Stimulated activated CD4-positive, alpha-beta T cell treated with anti-CD3 and anti-CD28 coated beads, Interleukin-1b, Interleukin-23, amount 100 ng/mL, for 24 hours (primary cell): Measurements from ENCODE around the gene INAVA.

Experiments used
- DNase-seq, 4 experiments: peaks; one replicate each; pipeline ENCODE4 v3.0.0-alpha.2; 2020; ENCODE audit warnings: low read depth in 4 of 4, low spot score in 1 of 4

INAVA gene, protein sequence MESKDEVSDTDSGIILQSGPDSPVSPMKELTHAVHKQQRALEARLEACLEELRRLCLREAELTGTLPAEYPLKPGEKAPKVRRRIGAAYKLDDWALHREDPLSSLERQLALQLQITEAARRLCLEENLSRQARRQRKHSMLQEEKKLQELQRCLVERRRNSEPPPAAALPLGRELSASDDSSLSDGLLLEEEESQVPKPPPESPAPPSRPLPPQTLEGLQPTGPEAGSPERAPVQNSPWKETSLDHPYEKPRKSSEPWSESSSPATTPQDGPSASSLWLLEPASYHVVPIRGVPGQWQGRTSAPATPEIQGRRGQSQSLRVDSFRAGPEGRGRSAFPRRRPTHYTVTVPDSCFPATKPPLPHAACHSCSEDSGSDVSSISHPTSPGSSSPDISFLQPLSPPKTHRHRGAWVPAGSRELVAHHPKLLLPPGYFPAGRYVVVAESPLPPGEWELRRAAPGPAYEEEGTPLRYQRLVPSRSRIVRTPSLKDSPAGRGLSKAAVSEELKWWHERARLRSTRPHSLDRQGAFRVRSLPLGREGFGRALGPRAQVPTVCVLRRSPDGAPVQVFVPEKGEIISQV

DNA sequence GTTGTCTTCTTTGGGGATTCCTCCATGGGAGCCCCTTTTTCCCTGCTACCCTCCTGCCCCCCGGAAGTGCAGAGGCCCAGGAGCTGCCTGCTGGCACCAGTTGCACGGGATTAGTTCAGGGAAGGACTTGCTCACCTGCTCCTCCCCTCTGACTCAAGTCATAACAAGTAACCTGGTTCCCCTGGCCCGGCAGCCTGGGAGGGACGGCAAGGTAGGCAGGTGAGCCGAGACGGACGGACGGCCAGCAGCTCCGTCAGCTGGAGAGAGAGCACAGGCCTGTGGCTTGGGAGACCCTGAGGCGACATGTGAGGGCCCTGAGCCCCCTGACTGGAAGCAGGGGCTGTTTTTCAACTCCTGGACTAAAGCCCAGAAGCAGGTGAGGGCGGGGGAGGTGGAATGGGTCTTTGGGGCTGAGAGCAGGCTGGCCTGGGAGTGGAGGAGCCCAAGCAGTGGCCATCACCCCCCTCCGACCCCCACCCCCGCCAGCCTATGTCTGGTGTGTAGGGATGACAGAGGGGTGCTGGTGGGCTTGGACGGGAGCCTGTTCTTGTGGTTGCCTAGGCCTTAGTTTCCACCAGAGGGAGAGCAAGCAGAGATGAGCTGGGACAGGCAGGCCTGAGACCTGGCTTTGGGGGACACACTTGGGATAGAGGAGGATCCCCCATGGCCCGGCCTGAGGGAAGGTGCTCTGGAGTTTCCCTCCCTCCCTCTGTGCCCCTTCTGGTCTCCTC, at the start of gene INAVA:
Gene INAVA, plus strand, starts transcription at position 189 of the 731 bp plus-strand sequence. CDS start 3,501 bp downstream, outside the sequence.
- DNase-seq = no peak

DNA sequence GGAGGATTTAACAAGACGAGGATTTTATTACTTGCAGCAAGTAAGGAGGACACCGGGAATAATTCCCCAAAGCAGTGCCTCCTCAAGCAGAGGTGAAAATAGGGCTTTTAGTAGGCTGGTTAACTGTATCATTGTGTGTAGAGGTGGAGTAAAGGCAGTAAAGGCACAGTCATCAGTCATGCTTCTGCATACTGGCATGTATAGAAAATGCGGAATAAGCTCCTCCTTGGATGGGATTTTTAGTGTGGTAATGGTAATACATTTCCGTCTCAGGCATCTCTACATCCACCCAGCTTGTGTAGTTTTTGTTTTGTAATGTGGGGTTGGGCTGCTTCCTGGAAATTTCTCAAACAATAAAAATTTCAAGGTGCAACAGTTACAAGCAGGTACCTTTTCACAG, 49.3 kb upstream of the INAVA start:
- DNase-seq = no peak

DNA sequence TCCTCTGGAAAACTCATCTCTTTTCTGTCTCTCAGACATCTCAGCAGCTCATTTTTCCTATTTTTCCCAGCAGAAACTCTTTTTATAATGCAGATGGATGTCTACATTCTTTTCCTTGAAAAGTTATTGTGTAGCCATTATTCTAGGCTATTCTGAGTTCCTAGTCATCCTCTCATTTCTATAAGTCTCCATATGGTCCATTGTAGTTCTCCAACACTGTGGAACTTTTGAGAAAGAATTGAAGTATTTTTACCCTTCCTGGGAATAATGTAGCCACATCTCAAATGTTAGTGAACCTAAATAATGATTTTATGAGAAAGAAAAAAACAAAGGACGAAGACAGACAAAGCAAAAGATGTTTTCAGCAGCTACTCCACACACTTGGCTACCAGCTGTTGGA, 48.3 kb upstream of the INAVA start:
- DNase-seq = no peak

DNA sequence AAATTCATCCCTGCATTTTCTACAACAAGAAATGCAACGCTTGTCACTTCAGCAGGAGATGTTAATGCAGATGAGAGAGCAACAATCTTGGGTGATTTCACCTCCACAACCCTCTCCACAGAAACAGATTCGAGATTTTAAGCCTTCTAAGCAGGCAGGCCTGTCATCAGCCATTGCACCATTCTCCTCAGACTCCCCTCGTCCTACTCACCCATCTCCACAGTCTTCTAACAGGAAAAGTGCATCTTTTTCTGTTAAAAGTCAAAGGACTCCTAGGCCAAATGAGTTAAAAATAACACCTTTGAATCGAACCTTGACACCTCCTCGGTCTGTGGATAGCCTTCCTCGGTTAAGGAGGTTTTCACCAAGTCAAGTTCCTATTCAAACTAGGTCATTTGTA, 45.3 kb upstream of the INAVA start:
- DNase-seq = no peak

DNA sequence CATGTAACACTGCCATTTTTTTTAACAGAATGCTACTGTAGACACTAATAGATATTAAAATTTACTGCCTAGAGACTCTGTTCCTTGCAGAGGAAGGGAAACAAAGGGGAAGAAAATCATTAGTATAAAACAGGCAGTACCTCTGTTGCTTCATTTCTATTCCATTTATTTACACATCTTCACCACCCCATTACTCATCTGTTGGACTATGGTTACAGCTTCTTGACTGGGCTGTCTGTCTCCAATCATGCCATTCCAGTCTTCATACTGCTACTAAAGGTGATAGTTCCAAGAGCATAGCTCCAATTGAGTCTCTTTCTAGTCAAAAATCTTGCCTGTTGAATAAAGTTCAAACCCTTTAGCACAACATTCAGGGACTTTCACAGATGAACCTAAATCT, 44.1 kb upstream of the INAVA start:
- DNase-seq = no peak

DNA sequence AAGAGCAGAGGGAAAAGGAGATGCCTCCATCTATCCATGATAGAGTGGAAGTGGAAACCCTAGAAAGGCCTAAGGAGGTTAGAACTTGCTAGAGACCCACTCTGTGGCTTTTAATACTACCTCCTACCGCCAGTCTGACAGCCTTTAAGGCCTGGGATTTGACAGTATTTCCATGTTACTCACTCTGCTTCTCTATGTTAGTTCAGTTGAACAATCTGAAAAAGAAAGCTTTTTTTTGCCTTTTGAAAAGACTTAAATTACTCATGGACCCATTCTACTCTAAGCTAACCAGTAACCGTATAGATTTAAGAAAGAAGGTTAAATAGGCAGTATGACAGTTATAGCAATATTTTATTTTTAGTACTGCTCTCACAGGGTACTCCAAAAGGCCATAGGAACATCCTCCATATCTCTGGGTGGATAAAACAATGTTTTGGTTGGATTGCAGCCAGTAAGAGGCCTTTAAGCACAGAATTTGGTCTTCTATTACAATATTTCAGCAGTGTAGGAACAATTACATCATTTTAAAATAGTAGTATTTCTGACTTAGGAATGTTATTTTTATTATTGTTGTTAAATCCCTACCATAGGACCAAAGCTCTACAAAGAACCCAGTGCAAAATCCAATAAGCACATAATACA, 37.9 kb upstream of the INAVA start:
- no peak for DNase-seq

DNA sequence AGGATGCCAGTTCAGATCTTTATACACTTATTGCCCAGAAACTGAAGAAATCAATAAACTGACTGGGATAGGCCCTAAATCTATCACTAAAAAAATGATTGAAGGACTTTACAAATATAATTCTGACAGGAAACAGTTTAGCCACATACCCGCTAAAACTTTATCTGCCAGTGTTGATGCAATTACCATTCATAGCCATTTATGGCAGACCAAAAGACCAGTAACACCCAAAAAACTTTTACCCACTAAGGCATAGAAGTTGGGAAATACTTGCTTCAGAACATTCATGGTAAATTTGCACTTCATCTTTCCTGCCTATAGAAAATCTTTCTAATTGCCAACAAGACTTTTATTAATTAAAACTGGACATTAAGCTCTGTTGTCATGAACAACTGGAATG, 36.9 kb upstream of the INAVA start:
- no peak for DNase-seq

DNA sequence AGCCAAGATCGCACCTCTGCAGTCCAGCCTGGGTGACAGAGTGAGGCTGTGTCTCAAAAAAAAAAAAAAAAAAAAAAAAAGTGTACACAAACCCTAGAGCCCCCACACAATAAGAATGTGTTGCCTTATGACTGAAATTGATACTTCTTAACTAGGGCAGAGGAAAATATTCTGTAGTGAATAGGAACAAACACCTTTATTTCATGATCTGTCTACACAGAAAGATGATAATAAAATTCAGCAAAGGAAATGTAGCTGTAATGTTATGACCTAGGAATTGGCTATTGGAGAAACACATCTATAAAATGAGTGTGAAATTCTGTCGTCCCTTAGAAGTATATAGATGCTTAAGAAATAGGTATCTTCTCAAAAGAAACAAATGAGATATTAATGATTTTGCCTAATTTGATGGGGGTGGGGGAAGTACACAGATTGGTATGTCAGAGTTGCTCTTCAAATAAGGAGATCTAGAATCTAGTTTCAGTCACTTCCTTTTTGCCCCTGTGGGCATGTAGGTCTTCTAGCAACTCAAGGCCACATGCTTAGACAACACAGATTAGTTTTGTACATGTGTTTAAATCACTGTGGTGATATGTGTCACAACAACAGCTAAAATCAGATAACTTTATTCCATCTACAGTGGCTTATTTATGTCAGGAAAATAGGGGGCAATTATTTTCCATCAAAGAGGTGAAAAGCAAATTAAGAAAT, 32.6 kb upstream of the INAVA start:
- DNase-seq = no peak

DNA sequence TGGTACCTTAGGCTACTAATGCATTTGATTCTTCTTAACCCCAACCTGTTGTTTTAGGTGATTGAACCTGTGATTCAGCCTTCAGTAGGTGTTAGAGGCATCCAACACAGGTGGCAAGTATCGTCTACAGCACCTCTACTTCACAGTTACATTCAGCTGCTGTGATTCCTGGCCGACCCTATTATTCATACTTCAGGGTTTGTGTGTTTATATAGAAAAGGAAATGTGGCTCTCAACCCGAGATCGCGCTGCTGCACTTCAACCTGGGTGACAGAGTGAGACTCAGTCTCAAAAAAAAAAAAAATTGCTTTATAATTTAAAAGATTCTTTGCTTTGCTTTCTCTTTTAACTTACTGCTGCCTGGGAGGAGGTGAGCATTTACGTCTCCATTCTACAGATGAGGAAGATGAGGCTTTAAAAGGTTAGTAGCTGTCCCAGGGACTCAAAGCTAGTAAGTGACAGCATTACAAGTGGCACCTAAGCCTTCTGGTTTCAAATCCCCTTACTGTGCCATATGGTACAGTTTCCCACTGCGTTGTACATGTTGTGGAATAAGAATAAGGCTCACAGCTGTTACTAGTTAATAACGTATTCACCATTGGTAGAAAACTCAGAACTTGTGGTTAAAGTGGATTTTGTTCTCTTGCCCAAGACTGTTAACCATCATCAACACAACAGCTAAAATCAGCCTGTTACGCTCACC, 31.8 kb upstream of the INAVA start:
- DNase-seq = no peak

DNA sequence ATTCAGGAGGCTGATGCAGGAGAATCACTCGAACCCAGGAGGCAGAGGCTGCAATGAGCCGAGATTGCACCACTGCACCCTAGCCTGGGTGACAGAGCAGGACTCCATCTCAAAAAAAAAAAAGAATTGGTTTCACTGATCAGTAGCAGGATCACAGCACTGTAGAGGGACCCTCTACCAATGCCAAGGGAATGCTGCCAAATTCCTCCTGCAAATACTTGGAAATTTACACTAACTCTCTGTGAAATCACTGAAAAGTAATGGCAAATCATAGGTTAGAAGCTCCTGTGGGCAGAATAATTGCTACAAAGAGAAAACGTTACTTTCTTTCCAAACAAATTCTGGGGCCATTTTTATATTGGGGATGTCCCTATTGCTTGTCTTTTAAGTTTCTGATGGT, 28.6 kb upstream of the INAVA start:
- DNase-seq = no peak

DNA sequence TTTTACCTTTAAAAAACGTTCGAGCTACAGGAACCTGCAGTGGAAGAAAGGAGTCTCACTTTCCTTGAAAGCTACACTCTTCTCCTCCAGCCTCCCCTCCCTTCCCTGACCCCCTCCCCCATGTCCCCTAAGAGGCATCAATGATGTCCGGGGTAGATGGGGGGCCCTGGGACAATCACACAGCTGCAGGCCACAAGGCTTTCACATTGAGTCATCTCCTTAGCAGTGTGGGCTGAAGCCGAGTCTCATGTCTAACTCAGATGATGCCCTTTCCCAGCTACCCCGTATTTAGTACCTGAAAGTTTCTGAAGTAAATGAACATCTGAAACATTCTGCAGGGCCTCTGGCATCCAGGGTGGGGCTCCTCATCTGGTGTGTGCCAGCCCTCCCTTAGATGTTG, 28.2 kb upstream of the INAVA start:
- peak in 1 of 4 experiments; percentile 57 for DNase-seq

DNA sequence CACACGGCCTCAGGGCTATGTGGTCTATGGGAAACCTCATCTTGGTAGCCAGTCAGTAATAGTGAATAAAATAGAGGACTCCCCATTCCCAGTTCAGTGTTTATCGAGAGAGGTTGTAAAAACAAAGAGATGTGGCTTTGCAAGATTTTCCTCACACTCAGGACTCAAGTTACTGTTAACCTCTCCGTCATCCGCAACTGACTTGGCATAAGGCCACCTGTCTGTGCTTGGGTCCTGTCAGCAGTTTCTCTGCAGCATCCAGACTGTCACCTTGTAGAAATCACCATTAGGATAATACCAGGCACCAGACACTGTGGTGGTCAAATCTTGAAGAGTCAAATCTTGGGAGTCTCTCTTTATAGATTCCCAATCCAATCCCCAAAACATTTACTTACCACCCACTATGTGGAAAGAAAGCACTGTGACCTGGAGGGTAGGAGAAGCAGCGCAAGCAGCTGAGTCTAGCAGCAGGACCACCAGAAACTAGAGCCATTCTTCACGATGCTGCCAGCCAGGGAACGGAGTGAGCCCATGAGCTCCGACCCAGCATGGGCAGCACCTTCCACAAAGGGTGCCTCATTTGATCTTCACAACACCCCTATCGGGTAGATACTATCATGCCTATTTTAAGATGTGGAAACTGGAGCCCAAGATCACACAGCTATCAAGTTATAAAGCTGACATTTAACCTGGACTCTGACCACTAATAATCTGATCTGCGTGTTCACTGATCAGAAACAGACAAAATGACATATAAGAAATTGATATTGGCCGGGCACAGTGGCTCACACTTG, 27.5 kb upstream of the INAVA start:
- DNase-seq = no peak

DNA sequence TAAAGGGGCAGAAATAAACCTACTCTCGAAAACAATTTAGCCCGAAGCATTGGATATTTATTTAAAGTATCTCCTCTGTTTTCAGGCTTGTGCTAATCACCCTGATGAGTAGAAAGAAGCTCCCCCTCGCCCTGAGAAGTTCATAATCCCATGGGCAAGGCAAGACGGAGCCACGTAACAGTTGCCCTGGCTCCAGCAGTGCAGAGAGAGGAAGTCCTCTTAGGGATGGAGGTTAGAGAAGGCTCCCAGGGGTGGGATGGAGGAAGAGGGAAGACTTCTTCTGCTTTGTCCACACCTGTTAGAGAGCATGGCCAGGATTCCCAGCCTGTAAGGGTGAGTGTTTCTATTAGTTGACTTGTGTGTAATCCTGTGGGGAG, 25.3 kb upstream of the INAVA start:
- DNase-seq = no peak

DNA sequence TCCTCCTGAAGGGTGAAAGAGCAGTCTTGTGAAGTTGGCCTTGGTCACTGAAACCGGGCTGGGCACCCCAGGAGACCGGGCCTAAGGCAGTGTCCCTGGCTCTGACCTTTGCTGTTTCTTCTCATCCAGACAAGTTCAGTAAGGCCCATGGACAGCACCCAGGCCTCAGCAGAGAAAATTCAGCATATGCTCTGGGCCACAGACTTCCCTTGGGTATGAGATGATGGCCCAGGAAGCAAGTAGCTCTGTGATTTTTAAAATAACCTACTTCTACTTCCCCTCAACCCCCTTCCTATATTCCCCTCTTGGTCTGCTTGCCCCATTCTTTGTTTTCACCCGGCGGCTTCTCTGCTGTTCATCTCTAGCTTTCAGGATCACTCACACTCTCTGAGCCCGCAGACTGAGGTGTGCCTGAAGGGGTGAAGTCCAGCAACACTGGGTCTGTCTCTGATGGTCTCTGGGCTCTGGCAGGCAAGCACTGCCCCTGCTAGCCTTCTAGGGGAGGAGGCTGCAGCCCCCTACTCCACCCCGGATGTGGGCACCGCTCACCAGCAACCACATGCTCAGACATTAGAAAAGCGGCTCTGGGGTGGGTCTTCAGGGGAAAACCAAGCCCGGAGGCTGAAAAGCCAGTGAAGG, 24.8 kb upstream of the INAVA start:
- no peak for DNase-seq

DNA sequence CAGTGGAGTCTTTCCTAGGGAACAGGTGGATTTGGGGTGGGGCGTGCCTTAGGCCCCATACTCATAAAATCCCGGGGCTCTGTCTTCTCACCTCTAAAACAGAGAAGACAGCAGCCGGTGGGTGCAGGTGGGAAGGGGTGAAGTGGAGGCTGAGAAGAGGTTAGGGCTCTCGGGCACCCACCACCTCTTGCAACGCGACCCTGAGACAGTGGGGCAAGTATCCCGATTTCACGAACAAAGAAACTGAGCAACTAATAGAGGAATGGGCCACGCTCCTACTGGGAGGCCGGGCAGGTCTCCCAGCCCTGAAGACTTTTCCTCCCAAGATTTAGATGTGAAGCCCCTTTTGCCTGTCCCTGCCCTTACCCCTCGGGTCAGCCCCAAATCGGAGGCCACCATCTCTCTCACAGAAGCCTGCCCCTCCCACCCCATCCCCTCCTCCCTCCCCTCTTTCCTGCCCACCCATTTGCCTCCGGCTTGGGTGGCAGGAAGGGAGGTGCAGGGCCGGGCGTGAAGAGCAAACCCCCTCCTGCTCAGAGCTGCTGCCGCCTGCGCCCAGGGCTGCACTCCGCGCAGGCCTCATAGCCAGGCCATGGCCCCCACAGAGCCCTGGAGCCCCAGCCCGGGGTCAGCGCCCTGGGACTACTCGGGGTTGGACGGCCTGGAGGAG, 22.1 kb upstream of the INAVA start, which contains the start of gene GPR25:
Gene GPR25, plus strand, starts transcription at position 536 of the 670 bp plus-strand sequence. Its CDS starts 57 bp downstream, at position 593.
- no peak for DNase-seq

DNA sequence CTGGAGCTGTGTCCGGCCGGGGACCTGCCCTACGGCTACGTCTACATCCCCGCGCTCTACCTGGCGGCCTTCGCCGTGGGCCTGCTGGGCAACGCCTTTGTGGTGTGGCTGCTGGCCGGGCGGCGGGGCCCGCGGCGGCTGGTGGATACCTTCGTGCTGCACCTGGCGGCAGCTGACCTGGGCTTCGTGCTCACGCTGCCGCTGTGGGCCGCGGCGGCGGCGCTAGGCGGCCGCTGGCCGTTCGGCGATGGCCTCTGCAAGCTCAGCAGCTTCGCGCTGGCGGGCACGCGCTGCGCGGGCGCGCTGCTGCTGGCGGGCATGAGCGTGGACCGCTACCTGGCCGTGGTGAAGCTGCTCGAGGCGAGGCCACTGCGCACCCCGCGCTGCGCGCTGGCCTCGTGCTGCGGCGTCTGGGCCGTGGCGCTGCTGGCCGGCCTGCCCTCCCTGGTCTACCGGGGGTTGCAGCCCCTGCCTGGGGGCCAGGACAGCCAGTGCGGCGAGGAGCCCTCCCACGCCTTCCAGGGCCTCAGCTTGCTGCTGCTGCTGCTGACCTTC, 21.5 kb upstream of the INAVA start:
- no peak for DNase-seq

DNA sequence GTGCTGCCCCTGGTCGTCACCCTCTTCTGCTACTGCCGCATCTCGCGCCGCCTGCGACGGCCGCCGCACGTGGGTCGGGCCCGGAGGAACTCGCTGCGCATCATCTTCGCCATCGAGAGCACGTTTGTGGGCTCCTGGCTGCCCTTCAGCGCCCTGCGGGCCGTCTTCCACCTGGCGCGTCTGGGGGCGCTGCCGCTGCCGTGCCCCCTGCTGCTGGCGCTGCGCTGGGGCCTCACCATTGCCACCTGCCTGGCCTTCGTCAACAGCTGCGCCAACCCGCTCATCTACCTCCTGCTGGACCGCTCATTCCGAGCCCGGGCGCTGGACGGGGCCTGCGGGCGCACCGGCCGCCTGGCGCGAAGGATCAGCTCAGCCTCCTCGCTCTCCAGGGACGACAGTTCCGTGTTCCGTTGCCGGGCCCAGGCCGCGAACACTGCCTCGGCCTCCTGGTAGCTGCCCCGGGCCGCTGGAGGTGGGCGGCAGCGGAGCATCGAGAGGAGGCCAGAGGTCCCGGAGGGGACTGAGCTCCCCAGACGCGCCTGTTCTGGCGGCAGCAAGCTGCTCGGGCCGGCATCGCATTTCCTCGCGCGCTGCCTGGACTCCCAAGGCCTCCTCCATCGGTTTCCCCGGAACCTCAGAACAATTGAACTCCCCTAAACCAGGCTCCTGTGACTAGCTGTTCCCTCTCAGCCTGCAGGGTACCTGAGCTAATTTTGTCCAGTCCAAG, 20.9 kb upstream of the INAVA start:
- DNase-seq = no peak

DNA sequence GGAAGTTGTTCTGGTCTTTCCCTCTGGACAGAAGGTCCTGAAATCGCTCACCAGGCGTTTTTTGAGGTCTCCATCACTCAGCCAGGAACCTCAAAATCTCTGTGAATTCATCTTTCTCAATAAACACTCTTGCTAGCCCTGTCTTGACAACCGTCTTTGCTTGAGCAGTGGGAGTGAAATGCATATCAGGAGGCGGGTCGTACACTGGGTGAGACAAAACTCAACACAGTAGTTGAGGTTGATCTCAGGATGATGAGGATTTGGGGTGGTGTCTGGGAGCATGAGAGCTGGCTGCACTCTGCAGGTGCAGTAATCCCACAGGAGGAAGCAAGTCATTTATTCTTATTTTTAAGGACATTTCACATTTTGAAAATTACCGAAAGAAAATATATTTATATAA, 20.0 kb upstream of the INAVA start:
- DNase-seq = no peak
